Stimulated activated naive CD8-positive, alpha-beta T cell treated with anti-CD3 and anti-CD28 coated beads, Interleukin-15, Interleukin-2, amounts not matched to agents 100 ng/mL and 50 ng/mL, for 24 hours (primary cell): ENCODE data around the gene OCA2.
"Not testable (repeated sequence)": the region's sequence is repeated elsewhere in the genome, so short reads cannot be mapped to it uniquely, and the experiment has no call there.

ENCODE experiments used
- H3K27ac Mint-ChIP-seq: one replicate; pipeline ENCODE4 v1.8.0; 2021; ENCODE audit warnings: mild to moderate bottlenecking, mixed read lengths
- H3K27me3 Mint-ChIP-seq: one replicate; pipeline ENCODE4 v1.8.0; 2021; ENCODE audit warnings: mixed read lengths
- H3K36me3 Mint-ChIP-seq: one replicate; pipeline ENCODE4 v1.8.0; 2021; ENCODE audit warnings: low read depth, mixed read lengths
- H3K4me1 Mint-ChIP-seq: one replicate; pipeline ENCODE4 v1.8.0; 2021; ENCODE audit warnings: low read depth, mixed read lengths
- H3K4me3 Mint-ChIP-seq: one replicate; pipeline ENCODE4 v1.8.0; 2021; ENCODE audit warnings: mild to moderate bottlenecking, mixed read lengths
- H3K9me3 Mint-ChIP-seq: one replicate; pipeline ENCODE4 v1.8.0; 2021; ENCODE audit warnings: mixed read lengths

The OCA2 gene

DNA sequence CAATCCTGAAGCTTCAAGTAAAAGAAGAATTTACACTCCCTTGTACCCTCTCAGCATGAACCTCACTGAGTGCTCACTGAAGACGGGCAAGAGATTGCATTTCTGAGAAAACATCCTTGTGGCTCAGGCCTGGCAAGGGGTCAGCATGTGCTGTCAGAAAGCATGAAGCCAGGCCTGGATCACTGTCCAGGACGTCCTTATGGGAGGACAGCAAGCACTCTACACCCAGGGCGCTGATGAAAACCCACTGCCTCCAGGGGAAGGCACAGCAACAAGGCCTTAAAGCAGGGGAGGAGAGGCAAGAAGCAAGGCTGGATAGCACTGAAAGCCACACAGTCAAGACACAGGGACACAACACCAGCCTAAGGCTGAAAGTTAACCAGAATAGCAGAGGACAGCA is 315.4 kb downstream of the OCA2 start:
- peaks cover 6% of the 10 kb centered on the region for H3K9me3 Mint-ChIP-seq
- H3K36me3 Mint-ChIP-seq, result no peaks in the 10 kb centered on the region
- H3K4me3 Mint-ChIP-seq, result no peak overlapping the region
- no peak overlapping the region for H3K27ac Mint-ChIP-seq
- no peaks in the 10 kb centered on the region for H3K27me3 Mint-ChIP-seq
- H3K4me1 Mint-ChIP-seq, result no peaks in the 10 kb centered on the region

DNA sequence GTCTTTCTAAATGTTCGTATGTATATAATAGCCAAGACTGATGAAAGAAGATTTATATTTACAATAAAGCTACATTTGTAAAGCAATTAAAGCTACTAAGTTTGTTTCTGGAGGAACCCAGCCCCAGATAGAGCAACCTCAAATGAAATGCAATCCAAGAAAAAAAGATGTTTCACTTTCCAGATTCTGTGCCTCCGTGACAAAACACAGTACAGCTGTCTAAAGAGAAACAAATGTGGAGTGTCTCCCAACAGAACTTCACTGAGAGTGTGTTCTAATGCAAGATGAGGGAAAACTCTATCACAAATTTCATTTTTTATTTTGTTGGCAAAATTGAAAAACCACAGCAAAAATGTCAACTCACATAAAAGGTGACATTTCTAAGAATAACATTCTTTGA is 317.0 kb downstream of the OCA2 start:
- Mint-ChIP-seq H3K36me3 (no peaks in the 10 kb centered on the region), H3K4me1 (no peaks in the 10 kb centered on the region), H3K4me3 (no peak overlapping the region), H3K27ac (no peak overlapping the region), H3K27me3 (no peaks in the 10 kb centered on the region), H3K9me3 (peaks cover 6% of the 10 kb centered on the region)

DNA sequence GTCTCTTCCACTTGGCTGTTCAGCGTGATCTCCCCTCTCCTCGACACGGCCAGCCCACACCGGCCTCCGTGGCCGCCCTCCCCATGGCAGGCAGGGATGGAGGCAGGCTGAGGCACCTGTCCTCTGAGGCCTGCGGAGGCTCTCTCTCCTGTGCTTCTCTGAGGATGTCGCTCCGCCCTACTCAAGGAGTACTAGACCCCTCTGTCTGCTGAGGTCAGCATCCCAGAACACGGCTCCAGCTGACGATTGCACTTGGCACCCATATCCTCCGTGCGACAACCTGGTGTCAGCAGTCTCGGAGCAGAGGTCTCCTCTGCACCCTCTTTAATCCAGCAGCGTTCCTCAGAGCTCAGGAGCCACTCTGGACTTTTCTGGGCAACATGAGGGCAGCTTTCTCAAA is 322.6 kb downstream of the OCA2 start:
- no peaks in the 10 kb centered on the region for H3K36me3 Mint-ChIP-seq
- H3K4me1 Mint-ChIP-seq, result no peaks in the 10 kb centered on the region
- no peaks in the 10 kb centered on the region for H3K27me3 Mint-ChIP-seq
- no peak overlapping the region for H3K27ac Mint-ChIP-seq
- H3K4me3 Mint-ChIP-seq, result no peak overlapping the region
- peaks cover 15% of the 10 kb centered on the region for H3K9me3 Mint-ChIP-seq

GRCh38 chr15:27774638-27775037 is 324.5 kb downstream of the OCA2 start:
- H3K9me3 Mint-ChIP-seq, result peaks cover 12% of the 10 kb centered on the region
- no peaks in the 10 kb centered on the region for H3K4me1 Mint-ChIP-seq
- H3K36me3 Mint-ChIP-seq, result no peaks in the 10 kb centered on the region
- no peak overlapping the region for H3K27ac Mint-ChIP-seq
- H3K4me3 Mint-ChIP-seq, result no peak overlapping the region
- H3K27me3 Mint-ChIP-seq, result no peaks in the 10 kb centered on the region

GRCh38 chr15:27774191-27774590 is 324.9 kb downstream of the OCA2 start:
- Mint-ChIP-seq H3K27ac (no peak overlapping the region), H3K4me3 (no peak overlapping the region), H3K9me3 (peaks cover 9% of the 10 kb centered on the region), H3K27me3 (no peaks in the 10 kb centered on the region), H3K4me1 (no peaks in the 10 kb centered on the region), H3K36me3 (no peaks in the 10 kb centered on the region)

GRCh38 chr15:27771892-27772291 is 327.2 kb downstream of the OCA2 start:
- H3K4me3 Mint-ChIP-seq, result no peak overlapping the region
- no peaks in the 10 kb centered on the region for H3K36me3 Mint-ChIP-seq
- no peak overlapping the region for H3K27ac Mint-ChIP-seq
- peaks cover 12% of the 10 kb centered on the region for H3K9me3 Mint-ChIP-seq
- H3K27me3 Mint-ChIP-seq, result no peaks in the 10 kb centered on the region
- H3K4me1 Mint-ChIP-seq, result no peaks in the 10 kb centered on the region

- Mint-ChIP-seq H3K27ac (no peak overlapping the region), H3K9me3 (peaks cover 9% of the 10 kb centered on the region), H3K27me3 (no peaks in the 10 kb centered on the region), H3K36me3 (no peaks in the 10 kb centered on the region), H3K4me1 (no peaks in the 10 kb centered on the region), H3K4me3 (no peak overlapping the region)
These were observed 328.2 kb downstream of the OCA2 start for GRCh38 chr15:27770769-27771554.

DNA sequence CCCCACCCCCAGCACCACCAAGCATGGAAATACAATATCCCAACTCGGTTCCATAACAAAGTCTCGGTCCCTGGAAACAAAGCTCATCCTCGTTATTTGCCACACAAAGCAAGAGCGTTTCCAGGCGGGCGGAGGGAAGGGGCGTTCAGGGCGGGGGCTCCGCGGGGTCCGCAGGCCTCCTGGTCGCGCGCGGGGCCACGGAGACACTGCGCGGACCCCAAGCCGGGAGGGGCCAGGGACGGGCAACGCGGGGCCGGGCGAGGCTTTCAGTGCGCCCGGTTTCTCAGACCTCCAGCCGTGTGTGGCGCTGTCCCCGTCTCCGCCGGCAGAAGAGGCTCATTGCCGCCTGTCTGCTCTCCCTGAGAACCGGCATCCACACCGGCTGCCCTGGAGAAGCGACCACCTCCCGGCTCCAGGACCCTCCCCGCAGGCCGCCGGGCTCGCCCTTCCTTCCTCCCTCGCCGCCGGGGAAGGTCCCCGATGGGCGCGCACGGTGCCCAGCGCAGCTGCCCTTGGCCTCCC is 329.0 kb downstream of the OCA2 start:
- H3K9me3 Mint-ChIP-seq, result peaks cover 9% of the 10 kb centered on the region
- H3K4me1 Mint-ChIP-seq, result no peaks in the 10 kb centered on the region
- H3K27ac Mint-ChIP-seq, result no peak overlapping the region
- H3K4me3 Mint-ChIP-seq, result no peak overlapping the region
- H3K36me3 Mint-ChIP-seq, result no peaks in the 10 kb centered on the region
- no peaks in the 10 kb centered on the region for H3K27me3 Mint-ChIP-seq

DNA sequence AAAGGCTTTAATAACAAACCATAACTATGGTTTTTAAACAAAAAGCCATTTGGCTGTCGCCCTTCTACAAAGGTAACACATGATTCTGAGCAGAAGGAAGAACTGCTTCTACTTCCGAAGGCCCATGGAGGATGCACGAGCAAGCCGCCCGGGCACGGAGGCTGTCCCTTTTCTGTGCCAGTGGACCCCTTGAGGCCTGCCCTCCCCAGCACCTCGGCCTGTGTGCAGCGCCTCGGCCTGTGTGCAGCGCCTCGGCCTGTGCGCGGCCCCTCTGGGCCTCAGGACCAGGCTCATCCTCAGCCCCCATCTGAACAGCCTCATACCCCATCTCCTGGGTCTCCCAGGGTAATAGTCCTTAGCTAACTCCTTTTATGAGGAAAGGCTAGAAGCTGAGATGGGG is 329.5 kb downstream of the OCA2 start:
- Mint-ChIP-seq H3K36me3 (no peaks in the 10 kb centered on the region), H3K27ac (no peak overlapping the region), H3K9me3 (peaks cover 9% of the 10 kb centered on the region), H3K27me3 (no peaks in the 10 kb centered on the region), H3K4me1 (no peaks in the 10 kb centered on the region), H3K4me3 (no peak overlapping the region)

- H3K27ac Mint-ChIP-seq, result no peak overlapping the region
- peaks cover 9% of the 10 kb centered on the region for H3K9me3 Mint-ChIP-seq
- H3K27me3 Mint-ChIP-seq, result no peaks in the 10 kb centered on the region
- no peaks in the 10 kb centered on the region for H3K4me1 Mint-ChIP-seq
- H3K36me3 Mint-ChIP-seq, result no peaks in the 10 kb centered on the region
- no peak overlapping the region for H3K4me3 Mint-ChIP-seq
These were observed 330.2 kb downstream of the OCA2 start for GRCh38 chr15:27768732-27769475.

DNA sequence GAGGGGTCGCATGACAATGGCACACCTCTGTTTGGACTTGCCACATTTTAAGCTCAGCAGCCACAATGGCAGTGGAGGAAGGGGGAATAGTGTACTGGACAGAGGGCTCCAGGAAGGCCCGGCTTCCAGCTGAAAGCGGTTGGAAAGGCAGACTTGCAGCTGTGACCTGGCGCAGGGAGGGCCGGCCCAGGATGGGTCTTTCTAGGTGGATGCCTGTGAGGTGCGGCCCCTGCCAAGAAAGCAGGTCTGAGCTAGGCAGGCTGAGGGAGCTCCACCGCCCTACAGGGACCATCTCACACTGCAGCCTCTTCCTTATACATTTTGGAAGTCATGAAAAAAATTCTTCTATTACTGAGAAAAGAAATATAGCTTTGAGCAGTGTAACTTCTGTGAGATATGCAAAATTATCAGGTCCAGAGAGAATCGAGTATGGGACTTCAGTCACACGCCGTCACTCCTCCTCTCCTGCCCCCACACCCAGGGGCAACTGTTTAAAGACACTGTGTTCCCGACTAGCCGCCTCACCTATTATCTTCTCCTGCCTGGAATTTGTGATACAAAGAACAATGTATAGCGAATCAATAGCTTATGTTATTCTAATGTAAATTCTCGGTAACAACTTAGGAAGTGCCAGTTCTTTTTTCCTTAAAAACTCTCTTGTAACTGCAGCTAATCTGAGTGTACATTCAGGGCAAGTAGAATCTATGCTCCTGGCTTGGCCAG is 331.0 kb downstream of the OCA2 start:
- no peaks in the 10 kb centered on the region for H3K27me3 Mint-ChIP-seq
- H3K27ac Mint-ChIP-seq, result no peak overlapping the region
- peaks cover 9% of the 10 kb centered on the region for H3K9me3 Mint-ChIP-seq
- no peak overlapping the region for H3K4me3 Mint-ChIP-seq
- H3K4me1 Mint-ChIP-seq, result no peaks in the 10 kb centered on the region
- H3K36me3 Mint-ChIP-seq, result no peaks in the 10 kb centered on the region

DNA sequence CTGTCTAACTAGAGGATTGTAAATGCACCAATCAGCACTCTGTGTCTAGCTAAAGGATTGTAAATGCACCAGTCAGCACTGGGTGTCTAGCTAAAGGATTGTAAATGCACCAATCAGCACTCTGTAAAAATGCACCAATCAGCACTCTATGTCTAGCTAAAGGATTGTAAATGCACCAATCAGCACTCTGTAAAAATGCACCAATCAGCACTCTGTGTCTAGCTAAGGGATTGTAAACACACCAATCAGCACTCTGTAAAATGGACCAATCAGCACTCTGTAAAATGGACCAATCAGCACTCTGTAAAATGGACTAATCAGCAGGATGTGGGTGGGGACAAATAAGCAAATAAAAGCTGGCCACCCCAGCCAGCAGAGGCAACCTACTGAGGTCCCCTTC is 331.7 kb downstream of the OCA2 start:
- not testable (repeated sequence) for H3K4me3 Mint-ChIP-seq, H3K9me3 Mint-ChIP-seq, H3K27ac Mint-ChIP-seq, H3K27me3 Mint-ChIP-seq, H3K4me1 Mint-ChIP-seq, H3K36me3 Mint-ChIP-seq

GRCh38 chr15:27764339-27764738 is 334.8 kb downstream of the OCA2 start:
- H3K27me3 Mint-ChIP-seq, result no peaks in the 10 kb centered on the region
- no peak overlapping the region for H3K27ac Mint-ChIP-seq
- H3K4me1 Mint-ChIP-seq, result no peaks in the 10 kb centered on the region
- H3K9me3 Mint-ChIP-seq, result peaks cover 4% of the 10 kb centered on the region
- no peak overlapping the region for H3K4me3 Mint-ChIP-seq
- no peaks in the 10 kb centered on the region for H3K36me3 Mint-ChIP-seq

DNA sequence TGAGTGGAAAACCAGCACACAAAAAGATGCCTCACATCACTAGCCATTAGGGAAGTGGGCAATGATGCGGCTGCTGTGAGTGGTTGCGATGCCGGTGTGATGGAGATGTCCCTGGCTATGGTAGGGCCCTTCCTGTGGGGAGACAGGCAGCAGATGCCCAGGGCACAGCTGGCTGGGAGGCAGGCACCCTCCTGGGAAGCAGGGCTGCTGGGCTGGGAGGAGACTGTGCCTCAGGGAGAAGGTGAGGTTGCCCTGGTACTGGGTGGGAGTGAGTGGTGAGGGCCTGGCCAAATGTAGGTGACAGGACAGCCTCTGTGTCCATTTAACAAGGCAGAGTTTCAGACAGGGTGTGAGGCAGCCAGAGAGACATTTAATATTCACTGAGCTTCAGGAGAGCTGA is 335.6 kb downstream of the OCA2 start:
- H3K27me3 Mint-ChIP-seq, result no peaks in the 10 kb centered on the region
- peaks cover 4% of the 10 kb centered on the region for H3K9me3 Mint-ChIP-seq
- no peak overlapping the region for H3K4me3 Mint-ChIP-seq
- no peaks in the 10 kb centered on the region for H3K36me3 Mint-ChIP-seq
- no peaks in the 10 kb centered on the region for H3K4me1 Mint-ChIP-seq
- no peak overlapping the region for H3K27ac Mint-ChIP-seq

GRCh38 chr15:27762471-27762870 is 336.6 kb downstream of the OCA2 start:
- Mint-ChIP-seq H3K4me3 (no peak overlapping the region), H3K27me3 (no peaks in the 10 kb centered on the region), H3K4me1 (no peaks in the 10 kb centered on the region), H3K27ac (no peak overlapping the region), H3K36me3 (no peaks in the 10 kb centered on the region), H3K9me3 (peaks cover 8% of the 10 kb centered on the region)
